GM21619 (cell line): ENCODE results near the gene RIPOR2.

ENCODE experiments used
- ATAC-seq: cut with Tn5 transposase; IDR thresholded peaks from one replicate; pipeline ENCODE4 v1.9.1; 2021; ENCODE audit not compliant: unreplicated experiment

RIPOR2 gene, protein sequence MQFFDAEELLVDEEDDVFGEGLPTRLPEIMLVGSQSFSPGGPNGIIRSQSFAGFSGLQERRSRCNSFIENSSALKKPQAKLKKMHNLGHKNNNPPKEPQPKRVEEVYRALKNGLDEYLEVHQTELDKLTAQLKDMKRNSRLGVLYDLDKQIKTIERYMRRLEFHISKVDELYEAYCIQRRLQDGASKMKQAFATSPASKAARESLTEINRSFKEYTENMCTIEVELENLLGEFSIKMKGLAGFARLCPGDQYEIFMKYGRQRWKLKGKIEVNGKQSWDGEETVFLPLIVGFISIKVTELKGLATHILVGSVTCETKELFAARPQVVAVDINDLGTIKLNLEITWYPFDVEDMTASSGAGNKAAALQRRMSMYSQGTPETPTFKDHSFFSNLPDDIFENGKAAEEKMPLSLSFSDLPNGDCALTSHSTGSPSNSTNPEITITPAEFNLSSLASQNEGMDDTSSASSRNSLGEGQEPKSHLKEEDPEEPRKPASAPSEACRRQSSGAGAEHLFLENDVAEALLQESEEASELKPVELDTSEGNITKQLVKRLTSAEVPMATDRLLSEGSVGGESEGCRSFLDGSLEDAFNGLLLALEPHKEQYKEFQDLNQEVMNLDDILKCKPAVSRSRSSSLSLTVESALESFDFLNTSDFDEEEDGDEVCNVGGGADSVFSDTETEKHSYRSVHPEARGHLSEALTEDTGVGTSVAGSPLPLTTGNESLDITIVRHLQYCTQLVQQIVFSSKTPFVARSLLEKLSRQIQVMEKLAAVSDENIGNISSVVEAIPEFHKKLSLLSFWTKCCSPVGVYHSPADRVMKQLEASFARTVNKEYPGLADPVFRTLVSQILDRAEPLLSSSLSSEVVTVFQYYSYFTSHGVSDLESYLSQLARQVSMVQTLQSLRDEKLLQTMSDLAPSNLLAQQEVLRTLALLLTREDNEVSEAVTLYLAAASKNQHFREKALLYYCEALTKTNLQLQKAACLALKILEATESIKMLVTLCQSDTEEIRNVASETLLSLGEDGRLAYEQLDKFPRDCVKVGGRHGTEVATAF

DNA sequence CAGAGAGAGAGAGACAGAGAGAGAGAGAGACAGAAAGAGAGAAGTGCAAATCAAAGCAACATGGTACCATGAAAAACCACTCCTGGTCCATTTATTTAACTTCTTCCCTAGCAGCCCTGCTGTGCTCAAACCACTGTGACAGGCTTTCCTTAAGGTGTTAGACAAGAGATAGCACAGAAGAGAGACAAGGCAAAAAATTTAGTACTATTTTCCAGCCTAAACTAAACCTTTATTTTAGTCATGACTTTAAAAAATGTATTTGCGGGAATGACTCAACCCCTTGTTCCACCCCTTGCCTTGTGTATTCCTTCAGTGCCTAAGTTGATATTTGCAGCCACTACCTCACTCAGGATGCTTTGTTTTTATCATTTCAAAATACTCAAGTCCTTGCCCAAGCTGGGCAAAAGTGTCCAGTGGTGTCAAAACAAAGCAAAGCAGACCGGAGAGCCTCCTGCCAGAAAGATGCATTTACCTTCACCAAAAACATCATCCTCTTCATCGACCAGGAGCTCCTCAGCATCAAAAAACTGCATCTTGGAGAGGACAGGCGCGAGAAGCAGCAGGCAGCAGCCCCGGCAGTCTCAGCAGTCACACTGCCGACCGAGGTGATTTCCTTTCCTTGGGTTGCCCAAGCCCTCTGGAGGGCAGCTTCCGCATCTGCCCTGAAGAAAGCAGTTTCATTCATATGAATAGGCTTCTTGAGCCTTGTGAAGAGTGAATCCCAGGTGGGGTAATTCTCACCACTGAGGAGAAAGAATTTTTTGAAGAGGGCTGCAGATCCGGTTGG is at the start of gene RIPOR2:
Gene RIPOR2, minus strand, starts transcription at position 595 of the 787 bp plus-strand sequence. Its CDS starts 62 bp downstream, at position 533.
- peak; percentile 33 for ATAC-seq

GRCh38 chr6:24985323-24985722 is 49.6 kb upstream of the RIPOR2 start:
- ATAC-seq = no peak

DNA sequence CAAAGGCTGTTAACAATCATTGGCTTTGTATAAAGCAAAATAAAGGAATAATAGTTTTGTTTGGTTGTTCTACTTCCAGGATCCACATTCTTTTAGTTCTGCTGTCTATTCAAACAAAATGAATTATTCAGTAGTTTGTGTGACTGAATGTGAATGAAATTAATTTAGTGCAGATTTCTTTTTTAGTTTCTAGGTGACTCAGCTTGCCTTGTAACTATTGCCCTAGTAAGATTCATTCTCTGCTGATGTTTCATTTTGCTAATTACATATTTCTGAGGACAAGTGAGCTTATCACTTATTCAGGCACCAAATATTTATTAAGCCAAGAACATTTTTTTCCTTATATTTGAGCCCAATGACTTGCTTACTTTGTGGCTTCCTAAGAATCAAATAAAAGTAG is 46.5 kb upstream of the RIPOR2 start:
- no peak for ATAC-seq

- no peak for ATAC-seq
Observed at GRCh38 chr6:24981386-24981760, 45.6 kb upstream of the RIPOR2 start.

GRCh38 chr6:24980507-24981385 is 45.0 kb upstream of the RIPOR2 start:
- no peak for ATAC-seq

- ATAC-seq = no peak
Observed at GRCh38 chr6:24979176-24979575, 43.4 kb upstream of the RIPOR2 start.

GRCh38 chr6:24974182-24975171 is 38.7 kb upstream of the RIPOR2 start:
- peak; percentile 72 for ATAC-seq

DNA sequence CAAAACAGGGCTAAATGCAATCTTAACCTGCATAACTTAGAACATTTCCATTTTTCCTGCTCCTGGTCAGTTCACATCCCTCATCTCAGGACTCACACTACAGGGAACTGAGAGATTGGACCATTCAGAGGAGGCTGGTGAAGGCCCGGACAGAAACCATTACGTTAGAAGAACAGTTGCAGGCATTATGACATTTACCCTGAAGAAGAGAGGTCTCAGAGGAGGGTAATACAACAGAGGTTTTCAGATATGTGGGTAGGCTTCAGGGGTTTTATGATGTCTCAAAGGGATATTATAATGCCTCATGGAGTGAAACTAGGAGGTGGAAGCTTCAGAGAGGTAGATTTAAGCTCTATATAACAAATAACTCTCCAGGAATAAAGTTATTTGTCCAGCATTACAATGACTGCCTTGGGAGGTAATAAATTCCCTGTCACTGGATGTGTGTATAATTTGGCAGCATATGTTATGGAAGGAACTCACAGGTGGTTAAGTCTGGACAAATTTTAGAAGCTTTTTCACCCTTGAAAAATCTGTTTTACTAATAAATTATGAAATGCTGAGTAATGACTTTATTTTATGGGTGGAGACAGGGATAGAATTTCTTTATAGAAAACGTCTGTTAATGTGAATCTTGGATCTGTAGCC is 36.7 kb upstream of the RIPOR2 start:
- no peak for ATAC-seq

DNA sequence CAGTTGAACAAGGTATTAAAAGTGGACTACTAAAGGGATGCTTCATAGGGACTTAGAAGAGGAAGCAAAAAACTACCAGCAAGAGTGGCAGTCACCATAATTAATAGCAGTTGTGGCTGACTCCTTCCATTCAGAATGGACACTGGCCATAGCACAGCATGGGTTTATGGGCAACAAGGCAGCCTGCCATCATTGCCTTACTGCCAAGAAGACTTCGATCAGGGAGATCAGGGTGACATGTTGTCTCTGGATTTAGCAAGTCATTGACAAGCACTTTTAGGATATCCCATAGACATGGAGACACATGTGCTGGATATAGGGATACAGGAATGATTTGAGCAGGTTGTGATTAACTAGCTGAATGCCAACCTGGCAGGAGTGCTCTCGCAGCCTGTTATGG is 35.3 kb upstream of the RIPOR2 start:
- no peak for ATAC-seq

DNA sequence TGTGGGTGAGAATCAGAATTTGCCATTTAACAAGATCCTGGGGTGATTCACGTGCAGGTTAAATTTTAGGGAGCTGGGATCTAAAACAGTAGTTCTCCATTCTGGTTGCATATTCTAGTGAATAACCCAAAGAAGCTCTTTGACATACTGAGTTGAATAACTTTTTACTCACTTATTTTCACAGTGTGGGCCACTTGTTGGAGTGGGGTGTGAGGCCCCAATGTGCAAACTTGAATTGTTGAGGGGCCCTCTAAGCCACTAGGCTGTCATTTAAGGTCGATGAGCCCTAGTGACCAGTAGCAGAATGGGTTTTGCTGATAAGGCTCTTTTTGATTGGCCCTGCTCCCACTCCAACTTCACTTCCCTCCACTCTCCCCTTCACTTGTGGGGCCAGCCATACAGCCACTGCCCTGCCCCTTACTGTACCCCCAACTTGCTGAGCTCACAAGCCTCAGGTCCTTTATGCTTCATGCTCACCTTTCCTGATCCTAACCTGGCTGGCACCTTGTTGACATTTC is 33.6 kb upstream of the RIPOR2 start:
- no peak for ATAC-seq

GRCh38 chr6:24968783-24969182 is 33.0 kb upstream of the RIPOR2 start:
- no peak for ATAC-seq

- no peak for ATAC-seq
Observed at GRCh38 chr6:24967211-24967610, 31.5 kb upstream of the RIPOR2 start.

GRCh38 chr6:24966381-24966780 is 30.6 kb upstream of the RIPOR2 start:
- ATAC-seq = no peak

DNA sequence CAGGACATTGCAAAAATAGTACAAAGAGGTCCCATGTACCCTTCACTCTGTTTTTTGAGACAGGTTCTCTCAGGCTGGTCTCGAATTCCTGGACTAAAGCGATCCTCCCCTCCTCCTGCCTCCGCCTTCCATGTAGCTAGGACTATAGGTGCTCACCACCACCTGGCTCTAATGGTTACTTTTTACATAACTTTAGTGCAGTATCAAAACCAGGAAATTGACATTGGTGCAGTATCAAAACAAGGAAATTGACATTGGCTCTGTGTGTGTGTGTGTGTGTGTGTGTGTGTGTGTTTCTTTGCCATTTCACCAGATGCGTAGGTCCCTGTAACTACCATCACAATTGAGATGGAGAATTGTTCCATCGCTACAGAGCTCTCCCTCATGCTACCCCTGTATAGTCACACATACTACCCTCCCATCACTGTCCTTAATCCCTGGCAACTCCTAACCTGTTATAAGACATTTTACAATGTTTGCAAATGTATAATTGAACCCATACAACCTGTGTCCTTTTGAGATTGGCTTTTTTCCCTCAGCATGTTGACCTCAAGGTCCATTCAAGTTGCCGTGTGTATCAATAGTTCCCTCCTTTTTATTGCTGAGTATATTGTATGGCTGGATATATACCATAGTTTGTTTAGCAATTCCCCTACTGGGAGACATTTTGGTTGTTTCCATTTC is 28.3 kb upstream of the RIPOR2 start:
- ATAC-seq = no peak

DNA sequence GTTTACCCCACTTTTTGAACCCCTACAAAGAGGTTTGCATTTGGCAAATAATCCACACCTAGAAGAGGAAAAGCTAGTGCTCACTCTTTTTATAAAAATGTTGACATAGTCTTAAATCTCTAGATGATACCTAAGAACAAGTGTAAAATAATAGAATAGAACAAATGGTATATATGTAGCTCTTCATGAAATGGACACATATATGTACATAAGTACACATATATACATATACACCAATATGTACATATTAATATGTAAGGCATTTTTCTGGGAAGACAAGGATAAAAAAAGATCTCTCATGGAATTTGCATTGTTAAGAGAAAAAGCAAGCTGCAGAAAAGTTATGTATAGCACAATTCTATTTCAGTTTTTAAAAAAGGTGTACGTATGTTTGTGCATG is 27.6 kb upstream of the RIPOR2 start:
- ATAC-seq = no peak

DNA sequence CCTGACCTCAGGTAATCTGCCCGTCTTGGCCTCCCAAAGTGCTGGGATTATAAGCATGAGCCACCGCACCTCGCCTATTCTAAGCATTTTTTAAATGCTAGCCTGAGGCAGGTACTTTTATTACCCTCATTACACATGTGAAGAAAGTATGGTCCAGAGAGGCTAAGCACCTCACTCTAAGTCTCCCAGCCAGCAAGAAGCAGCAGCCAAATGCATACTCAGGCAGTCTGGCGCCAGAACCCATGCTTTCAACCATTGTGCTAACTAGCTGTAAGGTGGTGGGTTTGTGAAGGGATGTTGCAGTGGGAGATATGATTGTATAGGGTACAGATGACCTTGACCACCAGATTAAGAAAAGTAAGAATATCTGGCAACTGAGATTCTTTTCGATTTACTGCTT is 26.1 kb upstream of the RIPOR2 start:
- ATAC-seq = no peak

- no peak for ATAC-seq
Observed at GRCh38 chr6:24960991-24961475, 25.3 kb upstream of the RIPOR2 start.
